HepG2 (cell line): ENCODE data around the gene PIK3IP1. TPM values are rescaled to one million over a fixed set of nuclear protein-coding genes. Genes with fewer than 3 reads are reported as not detected.

ENCODE experiments used
- ATAC-seq: fragments of 200-7000 bp; cut with Tn5 transposase; 3 replicates; pipeline ENCODE4 v1.9.1; 2020; ENCODE audit warnings: mild to moderate bottlenecking, moderate library complexity
- BruUV-seq: library from RNA; stranded (reverse); fragments of 400-500 nt; replicated peaks from 2 replicates; lab custom pipeline; 2021; lab: Mats Ljungman, UMichigan
- CTCF ChIA-PET: fragments of 300-600 bp; formaldehyde crosslinking; extraction: SDS; loops from one replicate; lab custom pipeline; 2021; ENCODE audit warnings: low total read pairs, inconsistent platforms, low intra/inter-chr PET ratio; lab: Yijun Ruan, JAX
- POLR2A ChIA-PET: fragments of 350-600 bp; sonication (Branson Sonifier 250); formaldehyde crosslinking; loops from one replicate; lab custom pipeline; 2020; ENCODE audit warnings: antibody characterized with exemption, inconsistent platforms; lab: Yijun Ruan, JAX
- DNase-seq: peaks from one replicate; pipeline ENCODE4 v3.0.0-alpha.2; 2015; ENCODE audit warnings: low spot score
- FAIRE-seq: peaks from 3 replicates; lab custom pipeline; 2011; peaks lifted over from hg19 to GRCh38; lab: Jason Lieb, UNC
- H2AFZ ChIP-seq: one replicate; pipeline ENCODE4 v1.6.1; 2011; ENCODE audit warnings: low read length, inconsistent platforms
- H3K27ac ChIP-seq: fragments of 300-600 bp; 3 replicates; pipeline ENCODE4 v1.8.0; 2011; ENCODE audit warnings: mixed run types, mild to moderate bottlenecking, mixed read lengths, low read length, inconsistent platforms; ENCODE audit not compliant: insufficient read depth; ENCODE audit errors: extremely low read length
- H3K27me3 ChIP-seq, 2 experiments: fragments of 200-600 bp in 1 of 2; 2 replicates in 1 of 2; 3 replicates in 1 of 2; pipeline versions ENCODE4 v1.6.0 to v1.8.0; 2011; ENCODE audit warnings: low read length in 2 of 2, mild to moderate bottlenecking in 2 of 2, moderate library complexity in 2 of 2, inconsistent platforms in 1 of 2; ENCODE audit not compliant: insufficient read depth in 2 of 2, control insufficient read depth in 1 of 2
- H3K36me3 ChIP-seq, 2 experiments: fragments of 200-600 bp in 1 of 2; replicated peaks in 1 of 2; 2 replicates in 1 of 2; 3 replicates in 1 of 2; pipeline versions ENCODE4 v1.5.1 to v1.8.0; 2011; ENCODE audit warnings: low read length in 2 of 2, inconsistent platforms in 1 of 2; ENCODE audit not compliant: insufficient read depth in 2 of 2, control insufficient read depth in 1 of 2
- H3K4me1 ChIP-seq: 2 replicates; pipeline ENCODE4 v1.5.1; 2012; ENCODE audit warnings: low read length, inconsistent platforms; ENCODE audit not compliant: insufficient read depth
- H3K4me2 ChIP-seq: 2 replicates; pipeline ENCODE4 v1.6.0; 2011; ENCODE audit warnings: low read depth, low read length, inconsistent platforms
- H3K4me3 ChIP-seq, 3 experiments: fragments of 200-600 bp in 1 of 3; sonication (generic), shearing (Covaris generic) in 1 of 3; replicated peaks in 1 of 3; 2 replicates each; pipeline ENCODE4 v1.5.1; 2011 to 2016; ENCODE audit warnings: low read length in 3 of 3, inconsistent platforms in 2 of 3, low read depth in 2 of 3, mild to moderate bottlenecking in 2 of 3, control low read depth in 1 of 3, mixed read lengths in 1 of 3; ENCODE audit not compliant: insufficient read depth in 1 of 3
- H3K79me2 ChIP-seq: one replicate; pipeline ENCODE4 v1.6.1; 2011; ENCODE audit warnings: low read length, inconsistent platforms; ENCODE audit not compliant: insufficient read depth
- H3K9ac ChIP-seq: 2 replicates; pipeline ENCODE4 v1.6.0; 2011; ENCODE audit warnings: mild to moderate bottlenecking, low read depth, low read length, inconsistent platforms; ENCODE audit not compliant: insufficient read depth
- H3K9me3 ChIP-seq: 2 replicates; pipeline ENCODE4 v1.5.1; 2012; ENCODE audit warnings: mild to moderate bottlenecking, low read length
- H4K20me1 ChIP-seq: 2 replicates; pipeline ENCODE4 v1.6.0; 2011; ENCODE audit warnings: inconsistent platforms, mild to moderate bottlenecking, low read length, moderate library complexity; ENCODE audit not compliant: insufficient read depth
- CSRNP1 ChIP-seq: sonication (generic); formaldehyde crosslinking; IDR thresholded peaks from 2 replicates; pipeline ENCODE4 v1.8.1; 2023; ENCODE audit warnings: mild to moderate bottlenecking, missing genetic modification reagents
- EEA1 ChIP-seq: sonication (generic); formaldehyde crosslinking; IDR thresholded peaks from 2 replicates; pipeline ENCODE4 v1.5.1; 2020; ENCODE audit warnings: mild to moderate bottlenecking, missing genetic modification reagents, borderline replicate concordance
- GLMP ChIP-seq: sonication (generic); formaldehyde crosslinking; IDR thresholded peaks from 2 replicates; pipeline ENCODE4 v1.9.0; 2021; ENCODE audit warnings: missing genetic modification reagents, mild to moderate bottlenecking, borderline replicate concordance
- HNF4A ChIP-seq: sonication (generic); formaldehyde crosslinking; IDR thresholded peaks from 2 replicates; pipeline ENCODE4 v1.4.0; 2020; ENCODE audit warnings: missing genetic modification reagents
- NR0B2 ChIP-seq: sonication (generic); formaldehyde crosslinking; IDR thresholded peaks from 2 replicates; pipeline ENCODE4 v1.4.0; 2020; ENCODE audit warnings: mild to moderate bottlenecking, missing genetic modification reagents
- PRDM15 ChIP-seq: sonication (generic); formaldehyde crosslinking; IDR thresholded peaks from 2 replicates; pipeline ENCODE4 v1.4.0; 2020; ENCODE audit warnings: missing genetic modification reagents
- SCMH1 ChIP-seq: sonication (generic); formaldehyde crosslinking; IDR thresholded peaks from 2 replicates; pipeline ENCODE4 v1.9.0; 2021; ENCODE audit warnings: missing genetic modification reagents, mild to moderate bottlenecking, borderline replicate concordance
- TCF7L2 ChIP-seq: IDR thresholded peaks from 2 replicates; pipeline ENCODE4 v1.6.1; 2011; ENCODE audit warnings: mild to moderate bottlenecking, low read depth, low read length, moderate library complexity
- TFAP4 ChIP-seq: sonication (generic); IDR thresholded peaks from 2 replicates; pipeline ENCODE4 v1.6.1; 2016; ENCODE audit warnings: low read depth, borderline replicate concordance
- YY1 ChIP-seq: IDR thresholded peaks from 2 replicates; pipeline ENCODE4 v1.6.1; 2011; ENCODE audit warnings: low read length, low read depth, moderate library complexity, mild to moderate bottlenecking; ENCODE audit not compliant: insufficient read depth, insufficient replicate concordance
- ZKSCAN1 ChIP-seq: fragments of 150-350 bp; IDR thresholded peaks from 2 replicates; pipeline ENCODE4 v1.6.1; 2014; ENCODE audit warnings: low read length
- ZNF30 ChIP-seq: sonication (generic); formaldehyde crosslinking; IDR thresholded peaks from 2 replicates; pipeline ENCODE4 v1.5.0; 2020; ENCODE audit warnings: mild to moderate bottlenecking, missing genetic modification reagents
- WGBS: methylation state at CpG from one replicate; pipeline ENCODE4 v1.1.6; 2017; ENCODE audit warnings: low lambda C conversion rate; 5-methylcytosine and 5-hydroxymethylcytosine counted together
- in situ Hi-C: cut with HindIII; loops from 2 replicates; pipeline ENCODE4 v1.10.0; 2017; ENCODE audit warnings: low pct_unique_long_range_greater_than_20kb; ENCODE audit not compliant: extremely low pct_ligation_motif_present
- intact Hi-C: fragments of 100-400 bp; cut with micrococcal nuclease; formaldehyde crosslinking; loops from one replicate; pipeline ENCODE4 v1.10.0; 2022; ENCODE audit not compliant: unreplicated experiment
- polyA plus RNA-seq, 8 experiments: library from polyadenylated mRNA; depleted of rRNA in 3 of 8; stranded (reverse) in 7 of 8; unstranded in 1 of 8; fragments of >200 nt; fragmentation: Illumina TruSeq in 4 of 8; extraction: Trizol in 4 of 8; gene quantifications; 2 replicates each; pipeline versions ENCODE4 v1.2.1 to v1.2.3, GENCODE V29; 2011 to 2016; ENCODE audit warnings: low read depth in 4 of 8, missing spikeins in 1 of 8, mixed read lengths in 1 of 8; ENCODE audit not compliant: insufficient read depth in 1 of 8
- total RNA-seq, 5 experiments: library from RNA; depleted of rRNA; stranded (reverse); fragments of >200 nt; fragmentation: Illumina TruSeq; extraction: Trizol; gene quantifications; 2 replicates each; pipeline ENCODE4 v1.2.3, GENCODE V29; 2016; ENCODE audit warnings: low read depth in 1 of 5

PIK3IP1 gene
- total and polyA plus RNA-seq, 2 of the 13 experiments (the other 11 are each of a cell fraction or from before 2014, with no cell fraction given): 1.3 to 2.5 TPM

- TF ChIP-seq TFAP4 (peak; percentile 71; the same call in 1 of the 2 replicates), TCF7L2 (no peak), CSRNP1 (no peak), YY1 (peak; percentile 15)
These were observed at the start of gene PIK3IP1 (continued) for GRCh38 chr22:31292236-31292989.

- no peak for DNase-seq
- POLR2A ChIA-PET: no interaction called here
- intact Hi-C loops (no loop called here), in situ Hi-C loops (no loop called here)
- no TSS peak for BruUV-seq
- FAIRE-seq: no peak
- ATAC-seq: peak; percentile 2; the same call in 2 of the 3 replicates
- H3K9ac ChIP-seq: peak overlapping the region; percentile 73; the same call in 1 of the 2 replicates
- peaks cover 85% of the 10 kb centered on the region for H3K4me1 ChIP-seq
- CTCF ChIA-PET: no interaction called here
- 51% methylated on average over 12 of the region's 14 CpGs for WGBS
- H2AFZ ChIP-seq: no peak overlapping the region
- H3K36me3 ChIP-seq: peaks cover 13 to 52% of the 10 kb centered on the region in 2 experiments
- H3K79me2 ChIP-seq: peaks cover 81% of the 10 kb centered on the region
- H4K20me1 ChIP-seq: peaks cover 78% of the 10 kb centered on the region
- H3K9me3 ChIP-seq: no peaks in the 10 kb centered on the region
- peak overlapping the region; percentile 13 to 85 (median 27); a peak in 3 of 6 replicates for H3K4me3 ChIP-seq
- peak overlapping the region; percentile 97 for H3K4me2 ChIP-seq
- H3K27ac ChIP-seq: peak overlapping the region; percentile 75
- no peaks in the 10 kb centered on the region for H3K27me3 ChIP-seq
- TF ChIP-seq GLMP (CRISPR knock-in tag) (no peak), HNF4A (CRISPR knock-in tag) (peak; percentile 15; the same call in 1 of the 2 replicates), EEA1 (CRISPR knock-in tag) (no peak), SCMH1 (no peak), ZKSCAN1 (no peak), ZNF30 (CRISPR knock-in tag) (no peak), PRDM15 (CRISPR knock-in tag) (peak; percentile 89; the same call in 1 of the 2 replicates), NR0B2 (no peak), TCF7L2 (no peak)
These were observed 49.2 kb upstream of the PIK3IP1 start for GRCh38 chr22:31341386-31342088.
